OCI-LY7 (cell line): ENCODE measurements around the gene EMC9. TPM values are rescaled to one million over a fixed set of nuclear protein-coding genes. Genes with fewer than 3 reads are reported as not detected.

Experiments used
- BruUV-seq: library from RNA; stranded (reverse); fragments of 400-500 nt; replicated peaks from 2 replicates; lab custom pipeline; 2021; lab: Mats Ljungman, UMichigan
- CTCF ChIA-PET: fragments of 300-600 bp; sonication (Branson Sonifier 250); formaldehyde crosslinking; loops from one replicate; lab custom pipeline; 2022; ENCODE audit warnings: antibody characterized with exemption; ENCODE audit not compliant: unreplicated experiment; lab: Charles Lee
- POLR2A ChIA-PET: fragments of 300-600 bp; sonication (Branson Sonifier 250); formaldehyde crosslinking; loops from one replicate; lab custom pipeline; 2022; ENCODE audit warnings: antibody characterized with exemption; lab: Charles Lee
- DNase-seq: peaks from one replicate; pipeline ENCODE4 v3.0.0-alpha.2; 2015; ENCODE audit warnings: low spot score
- H2AFZ ChIP-seq: fragments of 200-600 bp; sonication (generic), shearing (Covaris generic); 2 replicates; pipeline ENCODE4 v1.6.1; 2014; ENCODE audit warnings: mild to moderate bottlenecking, antibody characterized with exemption, low read length, moderate library complexity
- H3K27ac ChIP-seq: fragments of 200-600 bp; sonication (generic); 2 replicates; pipeline ENCODE4 v1.5.1; 2014; ENCODE audit warnings: mixed run types, low read depth, mild to moderate bottlenecking, moderate library complexity, low read length, inconsistent platforms; ENCODE audit not compliant: poor library complexity, severe bottlenecking
- H3K36me3 ChIP-seq: fragments of 200-600 bp; sonication (generic); 2 replicates; pipeline ENCODE4 v1.6.1; 2014; ENCODE audit warnings: mild to moderate bottlenecking, antibody characterized with exemption, low read length, moderate library complexity, mixed read lengths; ENCODE audit not compliant: insufficient read depth
- H3K4me1 ChIP-seq: fragments of 200-600 bp; sonication (generic); 2 replicates; pipeline ENCODE4 v1.5.1; 2014; ENCODE audit warnings: mild to moderate bottlenecking, low read length; ENCODE audit not compliant: insufficient read depth, poor library complexity, severe bottlenecking
- H3K4me2 ChIP-seq: fragments of 200-600 bp; sonication (generic); 2 replicates; pipeline ENCODE4 v1.6.1; 2014; ENCODE audit warnings: mild to moderate bottlenecking, low read length
- H3K4me3 ChIP-seq: fragments of 200-600 bp; sonication (generic); 2 replicates; pipeline ENCODE4 v1.5.1; 2014; ENCODE audit warnings: mild to moderate bottlenecking, low read depth, low read length; ENCODE audit not compliant: poor library complexity, severe bottlenecking
- H3K79me2 ChIP-seq: fragments of 200-600 bp; sonication (generic); 2 replicates; pipeline ENCODE4 v1.6.1; 2016; ENCODE audit warnings: low read depth, mild to moderate bottlenecking, low read length, moderate library complexity, mixed read lengths; ENCODE audit not compliant: insufficient read depth
- H3K9me2 ChIP-seq: fragments of 200-600 bp; sonication (generic); 2 replicates; pipeline ENCODE4 v1.6.1; 2016; ENCODE audit warnings: mild to moderate bottlenecking, low read length, mixed read lengths; ENCODE audit not compliant: insufficient read depth
- H3K9me3 ChIP-seq: fragments of 200-600 bp; sonication (generic); 2 replicates; pipeline ENCODE4 v1.6.1; 2014; ENCODE audit warnings: mild to moderate bottlenecking, mixed run types, low read length, mixed read lengths
- H4K20me1 ChIP-seq: fragments of 200-600 bp; sonication (generic); 2 replicates; pipeline ENCODE4 v1.6.1; 2014; ENCODE audit warnings: mild to moderate bottlenecking, antibody characterized with exemption, low read length, moderate library complexity, mixed read lengths; ENCODE audit not compliant: insufficient read depth
- CTCF ChIP-seq: fragments of 200-600 bp; sonication (generic); conservative IDR thresholded peaks from 2 replicates; pipeline ENCODE4 v1.5.1; 2014; ENCODE audit warnings: mild to moderate bottlenecking, antibody characterized with exemption, low read length, moderate library complexity, mixed read lengths
- EZH2phosphoT487 ChIP-seq: fragments of 200-600 bp; sonication (generic); IDR thresholded peaks from 2 replicates; pipeline ENCODE4 v1.6.1; 2018; ENCODE audit warnings: low read depth, borderline replicate concordance, mild to moderate bottlenecking, mixed run types, antibody characterized with exemption, low read length, moderate library complexity, mixed read lengths
- intact Hi-C: fragments of 100-400 bp; cut with micrococcal nuclease; formaldehyde crosslinking; loops from one replicate; pipeline ENCODE4 v1.10.0; 2022; ENCODE audit not compliant: unreplicated experiment
- total RNA-seq, 2 experiments: library from RNA; depleted of rRNA in 1 of 2; stranded (reverse); fragments of >200 nt in 1 of 2; shearing (Covaris generic) in 1 of 2; gene quantifications; 2 replicates each; pipeline ENCODE4 v1.2.3, GENCODE V29; 2014 to 2022

The EMC9 gene
- total RNA-seq, 2 experiments from 2014 or later = 72.0 to 74.8 TPM

DNA sequence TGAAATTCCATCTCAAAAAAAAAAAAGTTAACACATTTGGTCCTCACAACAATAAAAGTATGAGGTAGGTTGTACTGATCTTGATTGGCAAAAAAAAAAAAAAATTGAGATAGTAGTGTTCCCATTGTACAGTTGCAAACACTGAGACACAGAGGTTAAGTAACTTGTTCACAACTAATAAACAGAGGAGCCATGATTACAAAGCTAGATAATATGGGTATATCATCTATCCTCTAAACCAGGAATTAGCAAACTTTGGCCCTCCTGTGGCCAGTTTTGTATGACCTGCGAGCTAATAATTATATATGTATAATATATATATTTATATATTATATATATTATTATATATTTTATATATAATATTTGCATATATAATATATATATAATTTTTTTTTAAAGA lies 7.7 kb downstream of the EMC9 start:
- H3K9me3 ChIP-seq = no peaks in the 10 kb centered on the region
- POLR2A ChIA-PET = interaction anchor here (0.7 to 2.8 kb wide), 5 partner anchors 16 to 813 kb away, joined by 4 to 11 read pairs (median 4); partner anchors contain the start of gene DCAF11
- intact Hi-C loops = no loop called here
- no peak overlapping the region for H3K27ac ChIP-seq
- peaks cover 2% of the 10 kb centered on the region; the same call in 1 of the 2 replicates for H3K79me2 ChIP-seq
- peak; percentile 23; the same call in 1 of the 2 replicates for TF ChIP-seq CTCF
- TF ChIP-seq EZH2phosphoT487 = no peak
- CTCF ChIA-PET = no interaction called here
- H3K9me2 ChIP-seq = no peaks in the 10 kb centered on the region
- no peak overlapping the region for H2AFZ ChIP-seq
- peaks cover 30% of the 10 kb centered on the region for H3K4me1 ChIP-seq
- BruUV-seq = no TSS peak
- no peak overlapping the region for H3K4me2 ChIP-seq
- no peaks in the 10 kb centered on the region for H4K20me1 ChIP-seq
- H3K4me3 ChIP-seq = no peak overlapping the region
- H3K36me3 ChIP-seq = peaks cover 16% of the 10 kb centered on the region
- DNase-seq = no peak

DNA sequence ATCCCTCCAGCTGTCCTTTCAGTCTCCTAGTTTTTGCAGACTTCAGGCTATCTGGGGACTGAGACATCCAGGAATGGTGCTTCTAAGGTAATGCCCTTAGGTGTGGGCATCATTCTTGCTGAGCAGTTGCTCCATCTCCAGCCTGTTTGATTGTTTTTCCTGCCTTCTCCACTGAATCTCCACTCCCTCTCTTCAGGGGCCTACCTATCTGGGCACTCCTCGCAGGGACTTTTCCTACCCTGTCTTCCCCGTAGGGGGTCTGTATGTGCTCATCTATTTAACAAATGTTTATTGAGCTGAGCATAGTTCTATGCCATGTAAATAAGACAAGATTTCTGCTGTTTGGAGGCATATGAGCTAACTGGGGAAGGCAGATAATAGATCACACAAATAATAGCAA lies 8.4 kb downstream of the EMC9 start:
- Histone ChIP-seq H4K20me1 (no peaks in the 10 kb centered on the region), H3K79me2 (no peaks in the 10 kb centered on the region), H3K36me3 (peaks cover 8% of the 10 kb centered on the region), H3K4me3 (no peak overlapping the region), H3K9me2 (no peaks in the 10 kb centered on the region), H3K9me3 (no peaks in the 10 kb centered on the region), H2AFZ (no peak overlapping the region), H3K4me2 (no peak overlapping the region), H3K27ac (no peak overlapping the region), H3K4me1 (peaks cover 32% of the 10 kb centered on the region)
- intact Hi-C loops = no loop called here
- ChIA-PET POLR2A (interaction anchor here (0.7 to 2.8 kb wide), 5 partner anchors 14 to 23 kb away, joined by 4 to 11 read pairs (median 5); partner anchors contain the start of genes DCAF11, PSME2 and RNF31), CTCF (no interaction called here)
- DNase-seq = no peak
- TF ChIP-seq EZH2phosphoT487 (no peak), CTCF (no peak)
- BruUV-seq = no TSS peak

DNA sequence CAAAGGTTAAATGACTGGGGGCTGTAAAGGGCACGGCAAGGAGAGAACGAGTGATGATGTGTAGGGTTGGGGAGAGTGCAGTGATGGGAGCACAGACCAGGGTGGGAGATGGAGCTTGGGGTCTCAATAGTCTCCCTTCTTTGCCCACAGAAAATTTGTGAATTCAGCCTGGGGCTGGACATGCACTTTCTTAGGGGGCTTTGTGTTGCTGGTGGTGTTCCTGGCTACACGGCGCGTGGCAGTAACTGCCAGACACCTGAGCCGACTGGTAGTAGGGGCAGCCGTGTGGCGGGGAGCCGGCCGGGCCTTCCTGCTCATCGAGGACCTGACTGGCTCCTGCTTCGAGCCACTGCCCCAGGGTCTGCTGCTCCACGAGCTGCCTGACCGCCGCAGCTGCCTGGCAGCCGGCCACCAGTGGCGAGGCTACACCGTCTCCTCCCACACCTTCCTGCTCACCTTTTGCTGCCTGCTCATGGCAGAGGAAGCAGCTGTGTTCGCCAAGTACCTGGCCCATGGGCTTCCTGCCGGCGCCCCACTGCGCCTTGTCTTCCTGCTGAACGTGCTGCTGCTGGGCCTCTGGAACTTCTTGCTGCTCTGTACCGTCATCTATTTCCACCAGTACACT lies 9.2 kb downstream of the EMC9 start:
- Histone ChIP-seq H3K4me1 (peaks cover 33% of the 10 kb centered on the region), H3K4me3 (no peak overlapping the region), H3K36me3 (peaks cover under 1% of the 10 kb centered on the region; the same call in 1 of the 2 replicates), H3K4me2 (peak overlapping the region; percentile 6; the same call in 1 of the 2 replicates), H3K27ac (no peak overlapping the region), H4K20me1 (no peaks in the 10 kb centered on the region), H3K9me3 (no peaks in the 10 kb centered on the region), H3K79me2 (no peaks in the 10 kb centered on the region), H2AFZ (peak overlapping the region; percentile 38; the same call in 1 of the 2 replicates), H3K9me2 (no peaks in the 10 kb centered on the region)
- DNase-seq = no peak
- no TSS peak for BruUV-seq
- ChIA-PET CTCF (interaction anchor here (0.6 kb wide), 1 partner anchor 8 kb away, joined by 4 read pairs; no protein-coding TSS in a partner anchor), POLR2A (interaction anchor here (1.4 to 2.8 kb wide), 2 partner anchors 15 to 16 kb away, joined by 5 to 11 read pairs; partner anchors contain the start of genes PSME2 and RNF31)
- intact Hi-C loops = no loop called here
- no peak for TF ChIP-seq EZH2phosphoT487
- no peak for TF ChIP-seq CTCF
